ENCODE results near the gene PRR29.

DNA sequence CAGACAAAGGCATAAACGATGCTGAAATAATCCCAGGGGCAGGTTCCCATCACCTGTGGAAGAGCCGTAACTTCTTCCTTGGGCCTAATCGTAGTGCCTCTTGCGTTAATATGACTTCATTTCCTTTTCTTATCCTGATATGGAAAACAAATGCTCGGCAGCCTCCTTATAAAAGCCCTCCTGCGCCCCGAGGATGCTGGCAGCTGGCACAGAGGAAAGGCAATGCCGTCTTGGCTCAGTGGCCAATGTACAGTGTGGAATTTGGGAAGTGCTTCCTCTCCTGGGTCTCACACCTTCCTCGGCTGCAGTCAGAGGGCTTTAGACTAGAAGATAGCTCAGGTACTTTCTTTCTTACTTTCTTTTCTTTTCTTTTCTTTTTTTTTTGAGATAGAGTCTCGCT lies 28.9 kb upstream of the PRR29 start:
- no peak for TF ChIP-seq REST (IDR thresholded peaks at IDR 0.05; ENCODE audit: insufficient replicate concordance, low read depth)
- TF ChIP-seq CTCF (IDR thresholded peaks at IDR 0.05; ENCODE audit: insufficient read depth, low read length): no peak
- no peak for TF ChIP-seq POLR2AphosphoS5 (IDR thresholded peaks at IDR 0.05; ENCODE audit: low read depth)
- no peak for TF ChIP-seq GABPA (IDR thresholded peaks at IDR 0.05; ENCODE audit: low read depth)

All from HL-60 (cell line).